A673 (cell line): ENCODE measurements around the gene CAMSAP3.
"Not testable (repeated sequence)": the region's sequence is repeated elsewhere in the genome, so short reads cannot be mapped to it uniquely, and the experiment has no call there.

Experiments
- CTCF ChIP-seq: fragments of 300-800, 200-600 bp; sonication (generic); conservative IDR thresholded peaks from 2 replicates; pipeline ENCODE4 v1.5.1; 2017; ENCODE audit warnings: low read depth, mild to moderate bottlenecking, antibody characterized with exemption, low read length, moderate library complexity, mixed read lengths
- EZH2 ChIP-seq: fragments of 200-600 bp; sonication (generic); IDR thresholded peaks from 2 replicates; pipeline ENCODE4 v1.6.1; 2017; ENCODE audit warnings: borderline replicate concordance, low read depth, mild to moderate bottlenecking, mixed read lengths, antibody characterized with exemption, low read length; ENCODE audit not compliant: poor library complexity, severe bottlenecking

- not testable (repeated sequence) for TF ChIP-seq EZH2, CTCF
These were observed 18.2 kb upstream of the CAMSAP3 start for GRCh38 chr19:7577422-7577821.
